Retinal pigment epithelial cell (primary cell): ENCODE measurements around the gene PLD4.

Experiments used
- DNase-seq: peaks from one replicate; pipeline ENCODE4 v3.0.0-alpha.2; 2010; ENCODE audit warnings: low read depth
- H3K4me3 ChIP-seq: 2 replicates; pipeline ENCODE4 v1.5.1; 2011; ENCODE audit warnings: mild to moderate bottlenecking, low read length, control low read depth, moderate library complexity
- TF ChIP-seq, protein P1 (sequence below): conservative IDR thresholded peaks from 2 replicates; pipeline ENCODE4 v1.5.1; 2011; ENCODE audit warnings: low read depth, low read length, control low read depth, inconsistent platforms

The PLD4 gene

DNA sequence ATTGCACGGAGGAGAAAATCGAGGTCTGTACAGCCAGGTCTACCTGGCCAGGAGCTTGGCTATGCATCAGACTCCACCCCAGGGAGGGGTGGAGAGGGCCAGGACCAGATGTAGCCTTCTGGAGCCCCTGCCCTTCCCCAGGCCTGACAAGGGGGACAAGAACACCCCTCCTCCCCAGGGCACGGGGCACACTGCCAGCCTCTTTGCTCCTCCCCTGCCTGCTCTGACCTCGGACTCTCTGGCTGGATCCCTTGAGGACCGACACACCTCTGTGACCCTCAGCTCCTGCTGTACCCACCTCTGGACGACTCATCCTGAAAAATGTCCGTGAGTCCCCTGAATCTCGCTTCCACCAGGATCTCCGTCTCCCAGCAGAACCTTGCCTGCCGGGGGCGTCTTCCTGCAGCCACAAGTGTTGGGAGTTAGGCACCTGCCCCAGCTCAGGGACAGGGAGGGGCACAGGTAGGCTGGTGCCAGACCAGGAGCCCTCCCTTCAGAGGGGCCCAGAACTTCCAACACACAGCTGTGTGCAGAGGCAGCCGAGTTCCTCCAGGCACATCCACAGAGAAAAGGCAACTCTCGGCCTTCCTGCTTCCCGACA, 31.7 kb downstream of the PLD4 start:
- DNase-seq = no peak
- H3K4me3 ChIP-seq = no peak overlapping the region
- TF ChIP-seq, protein P1, sequence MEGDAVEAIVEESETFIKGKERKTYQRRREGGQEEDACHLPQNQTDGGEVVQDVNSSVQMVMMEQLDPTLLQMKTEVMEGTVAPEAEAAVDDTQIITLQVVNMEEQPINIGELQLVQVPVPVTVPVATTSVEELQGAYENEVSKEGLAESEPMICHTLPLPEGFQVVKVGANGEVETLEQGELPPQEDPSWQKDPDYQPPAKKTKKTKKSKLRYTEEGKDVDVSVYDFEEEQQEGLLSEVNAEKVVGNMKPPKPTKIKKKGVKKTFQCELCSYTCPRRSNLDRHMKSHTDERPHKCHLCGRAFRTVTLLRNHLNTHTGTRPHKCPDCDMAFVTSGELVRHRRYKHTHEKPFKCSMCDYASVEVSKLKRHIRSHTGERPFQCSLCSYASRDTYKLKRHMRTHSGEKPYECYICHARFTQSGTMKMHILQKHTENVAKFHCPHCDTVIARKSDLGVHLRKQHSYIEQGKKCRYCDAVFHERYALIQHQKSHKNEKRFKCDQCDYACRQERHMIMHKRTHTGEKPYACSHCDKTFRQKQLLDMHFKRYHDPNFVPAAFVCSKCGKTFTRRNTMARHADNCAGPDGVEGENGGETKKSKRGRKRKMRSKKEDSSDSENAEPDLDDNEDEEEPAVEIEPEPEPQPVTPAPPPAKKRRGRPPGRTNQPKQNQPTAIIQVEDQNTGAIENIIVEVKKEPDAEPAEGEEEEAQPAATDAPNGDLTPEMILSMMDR = no peak

GRCh38 chr14:104957146-104958113, 32.8 kb downstream of the PLD4 start:
- H3K4me3 ChIP-seq = no peak overlapping the region
- no peak for DNase-seq
- TF ChIP-seq, protein P1 = no peak

- no peak overlapping the region for H3K4me3 ChIP-seq
- TF ChIP-seq, protein P1 = no peak
- no peak for DNase-seq
Measured at GRCh38 chr14:104964546-104964945, 39.9 kb downstream of the PLD4 start.

GRCh38 chr14:104965561-104966231, 41.0 kb downstream of the PLD4 start:
- TF ChIP-seq, protein P1 = no peak
- H3K4me3 ChIP-seq = no peak overlapping the region
- no peak for DNase-seq

GRCh38 chr14:104966261-104966865, 41.7 kb downstream of the PLD4 start:
- no peak overlapping the region for H3K4me3 ChIP-seq
- TF ChIP-seq, protein P1 = no peak
- DNase-seq = no peak

DNA sequence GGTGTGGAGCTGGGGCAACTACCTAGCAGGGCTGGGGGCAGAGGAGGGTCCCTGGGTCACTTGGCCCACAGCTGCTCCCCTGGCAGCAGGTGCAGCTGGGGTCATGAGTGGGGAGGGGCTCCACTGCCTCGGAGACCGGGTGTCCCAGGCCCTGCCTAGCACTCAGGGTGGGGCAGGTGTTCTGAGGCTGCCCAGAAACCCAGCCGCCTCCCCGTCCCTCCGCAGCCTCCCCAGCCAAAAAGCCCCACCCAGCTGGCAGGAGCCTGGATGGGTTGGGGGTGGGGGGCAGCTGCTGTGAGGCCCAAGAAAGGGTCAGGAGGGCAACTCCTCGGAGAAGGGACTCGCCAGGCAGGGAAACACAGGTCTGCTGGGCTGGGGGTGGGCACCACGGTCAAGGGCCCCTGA, 42.3 kb downstream of the PLD4 start:
- no peak overlapping the region for H3K4me3 ChIP-seq
- TF ChIP-seq, protein P1 = no peak
- no peak for DNase-seq
